ENCODE data around the gene PRKCZ. TPM values are rescaled to one million over a fixed set of nuclear protein-coding genes. Genes with fewer than 3 reads are reported as not detected.

PRKCZ gene
- polyA plus RNA-seq, 3 donors from 2014 or later, result 7.5 to 14.0 (median 9.4) TPM

- H3K4me3 Mint-ChIP-seq, result peak overlapping the region; percentile 75 to 86 (median 80)
- H3K27me3 Mint-ChIP-seq (ENCODE audit: low read depth in 3 of 3), result peaks cover 3 to 7% (median 4%) of the 10 kb centered on the region in 3 donors
- peaks cover 4 to 7% of the 10 kb centered on the region in 2 donors for H3K4me1 Mint-ChIP-seq
- no peaks in the 10 kb centered on the region for H3K9me3 Mint-ChIP-seq
- peak overlapping the region; percentile 92 to 98 (median 97) for H3K27ac Mint-ChIP-seq
- DNase-seq, result peak; percentile 93 to 95 (median 95)
- H3K36me3 Mint-ChIP-seq, result peaks cover 0 to 3% (median 0%) of the 10 kb centered on the region in 3 donors
These were observed 139.5 kb downstream of the PRKCZ start for GRCh38 chr1:2189459-2190425.

- peak overlapping the region in 4 of 6 donors; percentile 35 to 61 (median 52) for H3K27ac Mint-ChIP-seq
- H3K4me3 Mint-ChIP-seq, result peak overlapping the region in 4 of 5 donors; percentile 38 to 56 (median 51)
- H3K4me1 Mint-ChIP-seq, result peaks cover 4 to 7% of the 10 kb centered on the region in 2 donors
- H3K9me3 Mint-ChIP-seq, result no peaks in the 10 kb centered on the region
- DNase-seq, result no peak
- H3K36me3 Mint-ChIP-seq, result peaks cover 0 to 1% (median 0%) of the 10 kb centered on the region in 3 donors
- H3K27me3 Mint-ChIP-seq (ENCODE audit: low read depth in 3 of 3), result peaks cover 3 to 10% (median 4%) of the 10 kb centered on the region in 3 donors
These were observed 140.3 kb downstream of the PRKCZ start for GRCh38 chr1:2190491-2190976.

GRCh38 chr1:2192031-2192995 is 142.1 kb downstream of the PRKCZ start:
- peak overlapping the region in 5 of 6 donors; percentile 40 to 86 (median 79) for H3K27ac Mint-ChIP-seq
- peak overlapping the region; percentile 21 to 59 (median 30) for H3K4me3 Mint-ChIP-seq
- H3K36me3 Mint-ChIP-seq, result no peaks in the 10 kb centered on the region
- H3K27me3 Mint-ChIP-seq (ENCODE audit: low read depth in 3 of 3), result peaks cover 3 to 10% (median 4%) of the 10 kb centered on the region in 3 donors
- H3K4me1 Mint-ChIP-seq, result peaks cover 4 to 7% of the 10 kb centered on the region in 2 donors
- no peak for DNase-seq
- no peaks in the 10 kb centered on the region for H3K9me3 Mint-ChIP-seq

GRCh38 chr1:2193514-2194281 is 143.5 kb downstream of the PRKCZ start:
- DNase-seq, result no peak
- peak overlapping the region in 4 of 5 donors; percentile 21 to 71 (median 50) for H3K4me3 Mint-ChIP-seq
- H3K36me3 Mint-ChIP-seq, result no peaks in the 10 kb centered on the region
- peaks cover 3 to 10% (median 4%) of the 10 kb centered on the region in 3 donors for H3K27me3 Mint-ChIP-seq (ENCODE audit: low read depth in 3 of 3)
- no peaks in the 10 kb centered on the region for H3K9me3 Mint-ChIP-seq
- H3K27ac Mint-ChIP-seq, result peak overlapping the region in 3 of 6 donors; percentile 65 to 74 (median 68)
- peaks cover 8 to 12% of the 10 kb centered on the region in 2 donors for H3K4me1 Mint-ChIP-seq

- Mint-ChIP-seq H3K4me1 (peaks cover 11 to 17% of the 10 kb centered on the region in 2 donors), H3K27ac (peak within 1 kb of the TSS; percentile 83 to 97 (median 92)), H3K36me3 (no peaks in the 10 kb centered on the region), H3K4me3 (peak within 1 kb of the TSS; percentile 80 to 88 (median 84)), H3K9me3 (no peaks in the 10 kb centered on the region), H3K27me3 (ENCODE audit: low read depth in 3 of 3) (peaks cover 0 to 8% (median 3%) of the 10 kb centered on the region in 3 donors)
- DNase-seq, result no peak
These were observed 144.2 kb downstream of the PRKCZ start, which contains the start of gene FAAP20 for GRCh38 chr1:2194319-2194897. Gene FAAP20 (minus strand): TSS chr1:2194772. CDS start chr1:2194749, 23 bp downstream.

- H3K9me3 Mint-ChIP-seq, result no peaks in the 10 kb centered on the region
These were observed 144.9 kb downstream of the PRKCZ start for GRCh38 chr1:2194898-2195673.

GRCh38 chr1:2195785-2196184 is 145.6 kb downstream of the PRKCZ start:
- Mint-ChIP-seq H3K27me3 (ENCODE audit: low read depth in 3 of 3) (peaks cover 0 to 6% (median 3%) of the 10 kb centered on the region in 3 donors), H3K9me3 (no peaks in the 10 kb centered on the region), H3K4me1 (peaks cover 15 to 26% of the 10 kb centered on the region in 2 donors), H3K4me3 (no peak overlapping the region), H3K27ac (peak overlapping the region in 5 of 6 donors; percentile 20 to 97 (median 83)), H3K36me3 (no peaks in the 10 kb centered on the region)
- DNase-seq, result no peak

More at GRCh38 chr1:2194898-2195673, 144.9 kb downstream of the PRKCZ start:
- peak; percentile 92 to 94 (median 94) for DNase-seq
- Mint-ChIP-seq H3K4me3 (peak overlapping the region; percentile 80 to 88 (median 84)), H3K27ac (peak overlapping the region; percentile 83 to 97 (median 92)), H3K36me3 (no peaks in the 10 kb centered on the region), H3K27me3 (ENCODE audit: low read depth in 3 of 3) (peaks cover 0 to 6% (median 3%) of the 10 kb centered on the region in 3 donors), H3K4me1 (peaks cover 15 to 24% of the 10 kb centered on the region in 2 donors)

GRCh38 chr1:2196901-2197638 is 146.9 kb downstream of the PRKCZ start:
- Mint-ChIP-seq H3K9me3 (no peaks in the 10 kb centered on the region), H3K4me3 (no peak overlapping the region), H3K4me1 (peaks cover 15 to 26% of the 10 kb centered on the region in 2 donors), H3K27ac (peak overlapping the region in 3 of 6 donors; percentile 48 to 97 (median 95)), H3K27me3 (ENCODE audit: low read depth in 3 of 3) (peaks cover 0 to 6% (median 0%) of the 10 kb centered on the region in 3 donors), H3K36me3 (no peaks in the 10 kb centered on the region)
- no peak for DNase-seq

GRCh38 chr1:2197707-2198165 is 147.5 kb downstream of the PRKCZ start:
- DNase-seq, result no peak
- H3K27me3 Mint-ChIP-seq (ENCODE audit: low read depth in 3 of 3), result peaks cover 0 to 6% (median 0%) of the 10 kb centered on the region in 3 donors
- H3K4me1 Mint-ChIP-seq, result peaks cover 15 to 26% of the 10 kb centered on the region in 2 donors
- no peaks in the 10 kb centered on the region for H3K36me3 Mint-ChIP-seq
- no peak overlapping the region for H3K4me3 Mint-ChIP-seq
- peak overlapping the region; percentile 94 to 98 (median 95) for H3K27ac Mint-ChIP-seq
- no peaks in the 10 kb centered on the region for H3K9me3 Mint-ChIP-seq

- H3K27ac Mint-ChIP-seq, result peak overlapping the region; percentile 94 to 98 (median 95)
- H3K4me1 Mint-ChIP-seq, result peaks cover 15 to 24% of the 10 kb centered on the region in 2 donors
- peaks cover 0 to 6% (median 0%) of the 10 kb centered on the region in 3 donors for H3K27me3 Mint-ChIP-seq (ENCODE audit: low read depth in 3 of 3)
- no peaks in the 10 kb centered on the region for H3K9me3 Mint-ChIP-seq
- no peaks in the 10 kb centered on the region for H3K36me3 Mint-ChIP-seq
- DNase-seq, result no peak
- H3K4me3 Mint-ChIP-seq, result peak overlapping the region; percentile 84 to 91 (median 90)
These were observed 148.4 kb downstream of the PRKCZ start for GRCh38 chr1:2198571-2198970.

All from immature natural killer cell (primary cell).